GM23248 (cell line): ENCODE measurements around the gene IL1RAPL1. TPM values are rescaled to one million over a fixed set of nuclear protein-coding genes. Genes with fewer than 3 reads are reported as not detected.
A peak's percentile ranks its signal among the peaks of the same experiment; 100 is the strongest.

Experiments used
- DNase-seq: peaks from one replicate; pipeline ENCODE4 v3.0.0-alpha.2; 2015
- H2AFZ ChIP-seq: fragments of 200-600 bp; sonication (generic); 2 replicates; pipeline ENCODE4 v1.6.1; 2016; ENCODE audit warnings: antibody characterized with exemption
- H3F3A ChIP-seq: fragments of 200-600 bp; sonication (generic); 2 replicates; pipeline ENCODE4 v1.6.1; 2016; ENCODE audit warnings: mild to moderate bottlenecking, antibody characterized with exemption, mixed run types; ENCODE audit not compliant: insufficient read depth
- H3K27ac ChIP-seq: fragments of 200-600 bp; sonication (generic); 2 replicates; pipeline ENCODE4 v1.5.1; 2016; ENCODE audit warnings: mild to moderate bottlenecking
- H3K27me3 ChIP-seq: fragments of 200-600 bp; sonication (generic); replicated peaks from 2 replicates; pipeline ENCODE4 v1.6.1; 2016; ENCODE audit warnings: mild to moderate bottlenecking; ENCODE audit not compliant: insufficient read depth
- H3K36me3 ChIP-seq: fragments of 200-600 bp; sonication (generic); 2 replicates; pipeline ENCODE4 v1.6.1; 2016; ENCODE audit warnings: low read depth, mild to moderate bottlenecking
- H3K4me1 ChIP-seq: fragments of 200-600 bp; sonication (generic); 2 replicates; pipeline ENCODE4 v1.6.1; 2016; ENCODE audit warnings: mild to moderate bottlenecking; ENCODE audit not compliant: insufficient read depth
- H3K4me2 ChIP-seq: fragments of 200-600 bp; sonication (generic); one replicate; pipeline ENCODE4 v1.6.1; 2016; ENCODE audit warnings: mild to moderate bottlenecking; ENCODE audit not compliant: unreplicated experiment
- H3K4me3 ChIP-seq: fragments of 200-600 bp; sonication (generic); 2 replicates; pipeline ENCODE4 v1.5.1; 2016; ENCODE audit warnings: mild to moderate bottlenecking
- H3K79me2 ChIP-seq: fragments of 200-600 bp; sonication (generic); 2 replicates; pipeline ENCODE4 v1.6.1; 2016; ENCODE audit warnings: mild to moderate bottlenecking; ENCODE audit not compliant: insufficient read depth
- H3K9ac ChIP-seq: fragments of 200-600 bp; sonication (generic); 2 replicates; pipeline ENCODE4 v1.6.1; 2016; ENCODE audit warnings: mild to moderate bottlenecking
- H3K9me2 ChIP-seq: fragments of 200-600 bp; sonication (generic); 2 replicates; pipeline ENCODE4 v1.6.1; 2016; ENCODE audit warnings: mixed run types, mild to moderate bottlenecking, moderate library complexity; ENCODE audit not compliant: insufficient read depth
- H3K9me3 ChIP-seq: fragments of 200-600 bp; sonication (generic); one replicate; pipeline ENCODE4 v1.6.1; 2017; ENCODE audit warnings: low read depth
- H4K20me1 ChIP-seq: fragments of 200-600 bp; sonication (generic); 2 replicates; pipeline ENCODE4 v1.6.0; 2016; ENCODE audit not compliant: insufficient read depth
- EZH2 ChIP-seq: fragments of 200-600 bp; sonication (generic); IDR thresholded peaks from 2 replicates; pipeline ENCODE4 v1.6.1; 2018; ENCODE audit warnings: antibody characterized with exemption, mild to moderate bottlenecking; ENCODE audit not compliant: insufficient read depth, poor library complexity, severe bottlenecking
- EZH2phosphoT487 ChIP-seq: fragments of 200-600 bp; sonication (generic); IDR thresholded peaks from 2 replicates; pipeline ENCODE4 v1.6.1; 2018; ENCODE audit warnings: antibody characterized with exemption, moderate library complexity, mild to moderate bottlenecking, low read depth; ENCODE audit not compliant: insufficient read depth
- WGBS, 2 experiments: methylation state at CpG; one replicate each; pipeline ENCODE4 v1.1.6; 2015 to 2017; ENCODE audit warnings: low lambda C conversion rate in 2 of 2, low coverage in 1 of 2; ENCODE audit errors: missing lambda C conversion rate in 2 of 2; 5-methylcytosine and 5-hydroxymethylcytosine counted together
- in situ Hi-C: fragments of 300-500 bp; cut with MboI; formaldehyde crosslinking; loops from 2 replicates; pipeline ENCODE4 v1.15.0; 2020
- polyA plus RNA-seq: library from polyadenylated mRNA; unstranded; fragments of >200 nt; fragmentation: Nextera tagmentation; extraction: Ambion mirVana; gene quantifications from 2 replicates; pipeline ENCODE4 v1.2.1, GENCODE V29; 2016
- total RNA-seq: library from RNA; depleted of rRNA; stranded (reverse); fragments of >200 nt; shearing (Covaris generic); gene quantifications from 2 replicates; pipeline ENCODE4 v1.2.3, GENCODE V29; 2014

The IL1RAPL1 gene
- total and polyA plus RNA-seq, 2 experiments from 2014 or later = not detected

DNA sequence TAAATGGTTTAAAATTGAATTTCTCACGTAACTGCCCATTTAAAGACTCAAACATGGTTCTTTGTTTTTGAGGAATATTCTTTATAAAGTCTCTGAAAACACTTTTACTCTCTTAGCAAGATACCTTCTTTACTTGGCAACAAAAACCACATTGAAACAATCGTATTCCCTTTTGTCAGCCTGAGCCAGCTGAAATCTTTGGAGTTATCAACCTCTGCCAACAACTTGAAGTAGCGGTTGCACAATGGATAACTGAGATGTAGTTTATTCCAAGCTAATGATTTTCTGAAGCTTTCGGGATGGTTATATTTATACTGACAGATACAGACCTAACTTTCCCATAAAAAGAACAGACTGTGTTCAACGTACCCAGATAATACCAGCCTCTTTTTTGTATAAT is 561.3 kb downstream of the IL1RAPL1 start:
- no peak for DNase-seq
- Histone ChIP-seq H3K4me3 (no peak overlapping the region), H3K4me1 (no peaks in the 10 kb centered on the region), H3K27me3 (no peaks in the 10 kb centered on the region), H3K27ac (no peak overlapping the region), H3K9me3 (no peaks in the 10 kb centered on the region), H3K36me3 (no peaks in the 10 kb centered on the region), H3F3A (no peaks in the 10 kb centered on the region), H4K20me1 (no peaks in the 10 kb centered on the region), H3K9ac (no peak overlapping the region), H2AFZ (no peak overlapping the region), H3K79me2 (no peaks in the 10 kb centered on the region), H3K9me2 (no peaks in the 10 kb centered on the region), H3K4me2 (no peak overlapping the region)
- in situ Hi-C loops = no loop called here
- no peak for TF ChIP-seq EZH2phosphoT487
- no peak for TF ChIP-seq EZH2
- 22 to 25% methylated on average over 5 of the region's 5 CpGs for WGBS, 2 experiments

DNA sequence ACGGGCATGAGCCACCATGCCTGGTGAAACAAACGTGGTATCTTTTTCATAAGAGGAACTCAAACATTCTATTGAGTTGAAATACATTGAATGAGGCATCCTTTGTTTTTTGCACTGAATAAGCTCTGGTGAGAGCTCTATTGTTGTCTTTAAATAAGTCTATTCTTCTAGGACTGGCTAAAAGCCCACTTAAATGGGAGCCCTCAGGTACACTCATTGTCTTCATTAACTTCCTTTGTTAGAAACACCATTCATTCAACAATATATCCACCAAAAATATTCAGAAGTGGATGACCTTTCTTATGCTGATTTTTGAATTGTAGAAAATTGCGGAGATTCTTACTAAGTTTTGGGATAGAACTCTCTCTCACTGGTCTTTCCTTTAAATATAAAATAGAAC is 568.0 kb downstream of the IL1RAPL1 start:
- Histone ChIP-seq H3K27me3 (no peaks in the 10 kb centered on the region), H3K9ac (no peak overlapping the region), H3K4me3 (no peak overlapping the region), H3K36me3 (no peaks in the 10 kb centered on the region), H3F3A (no peaks in the 10 kb centered on the region), H3K9me2 (no peaks in the 10 kb centered on the region), H4K20me1 (no peaks in the 10 kb centered on the region), H3K79me2 (no peaks in the 10 kb centered on the region), H3K4me1 (no peaks in the 10 kb centered on the region), H3K9me3 (no peaks in the 10 kb centered on the region), H3K27ac (no peak overlapping the region), H3K4me2 (no peak overlapping the region), H2AFZ (no peak overlapping the region)
- WGBS, 2 experiments = 23 to 28% methylated on average over 3 of the region's 3 CpGs
- TF ChIP-seq EZH2phosphoT487 = no peak
- no peak for TF ChIP-seq EZH2
- in situ Hi-C loops = no loop called here
- no peak for DNase-seq

DNA sequence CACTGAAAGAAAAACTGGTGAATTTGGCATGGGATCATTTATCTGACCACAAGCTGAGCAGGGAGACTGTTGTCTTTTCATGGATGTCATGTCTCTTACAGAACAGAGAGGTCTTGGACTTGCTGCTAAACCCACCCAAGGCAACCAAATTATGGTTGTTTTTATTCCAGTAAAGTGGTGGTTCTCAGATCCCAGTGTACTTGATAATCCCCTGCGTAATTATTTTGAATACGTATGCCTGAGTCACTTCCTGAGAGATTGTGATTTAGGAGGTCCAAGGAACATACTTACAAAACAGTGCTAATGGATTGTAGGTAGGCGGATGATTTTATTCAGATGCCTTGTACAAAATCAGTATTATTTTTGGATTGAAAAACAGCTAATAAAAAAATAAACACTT is 585.6 kb downstream of the IL1RAPL1 start:
- in situ Hi-C loops = no loop called here
- no peak for TF ChIP-seq EZH2phosphoT487
- TF ChIP-seq EZH2 = no peak
- Histone ChIP-seq H3K79me2 (no peaks in the 10 kb centered on the region), H4K20me1 (no peaks in the 10 kb centered on the region), H3K4me1 (no peaks in the 10 kb centered on the region), H2AFZ (no peak overlapping the region), H3K4me3 (no peak overlapping the region), H3K9me2 (no peaks in the 10 kb centered on the region), H3K9ac (no peak overlapping the region), H3K9me3 (no peaks in the 10 kb centered on the region), H3K27me3 (no peaks in the 10 kb centered on the region), H3K36me3 (no peaks in the 10 kb centered on the region), H3K27ac (no peak overlapping the region), H3F3A (no peaks in the 10 kb centered on the region), H3K4me2 (no peak overlapping the region)
- peak; percentile 0 for DNase-seq
- 40 to 47% methylated on average over 3 of the region's 3 CpGs for WGBS, 2 experiments

DNA sequence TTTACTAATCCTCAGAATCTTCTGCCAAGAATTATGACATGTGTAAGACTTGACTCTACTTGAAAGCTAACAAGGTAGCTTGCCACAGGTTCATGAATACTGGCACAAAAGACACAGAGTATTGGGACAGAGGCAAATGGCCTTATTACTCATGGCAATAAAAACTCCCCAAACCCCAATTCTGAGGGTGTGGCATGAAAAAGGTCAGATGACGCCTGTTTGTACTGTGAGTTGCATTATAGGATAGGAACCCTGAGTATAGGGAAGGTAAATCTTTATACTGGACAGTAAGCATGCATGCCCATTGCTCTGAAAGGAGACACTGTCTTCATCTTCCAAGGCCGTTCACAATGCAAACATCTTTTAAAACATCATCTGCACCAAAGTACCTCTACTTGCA is 600.0 kb downstream of the IL1RAPL1 start:
- TF ChIP-seq EZH2phosphoT487 = no peak
- TF ChIP-seq EZH2 = no peak
- Histone ChIP-seq H2AFZ (no peak overlapping the region), H3K36me3 (no peaks in the 10 kb centered on the region), H3K79me2 (no peaks in the 10 kb centered on the region), H3K9me2 (no peaks in the 10 kb centered on the region), H3K27ac (no peak overlapping the region), H3K4me1 (no peaks in the 10 kb centered on the region), H3K4me3 (no peak overlapping the region), H3K9ac (no peak overlapping the region), H3K4me2 (no peak overlapping the region), H3F3A (no peaks in the 10 kb centered on the region), H4K20me1 (no peaks in the 10 kb centered on the region), H3K9me3 (no peaks in the 10 kb centered on the region), H3K27me3 (no peaks in the 10 kb centered on the region)
- WGBS, 2 experiments = 11 to 20% methylated on average over 2 of the region's 2 CpGs
- no peak for DNase-seq
- in situ Hi-C loops = no loop called here

DNA sequence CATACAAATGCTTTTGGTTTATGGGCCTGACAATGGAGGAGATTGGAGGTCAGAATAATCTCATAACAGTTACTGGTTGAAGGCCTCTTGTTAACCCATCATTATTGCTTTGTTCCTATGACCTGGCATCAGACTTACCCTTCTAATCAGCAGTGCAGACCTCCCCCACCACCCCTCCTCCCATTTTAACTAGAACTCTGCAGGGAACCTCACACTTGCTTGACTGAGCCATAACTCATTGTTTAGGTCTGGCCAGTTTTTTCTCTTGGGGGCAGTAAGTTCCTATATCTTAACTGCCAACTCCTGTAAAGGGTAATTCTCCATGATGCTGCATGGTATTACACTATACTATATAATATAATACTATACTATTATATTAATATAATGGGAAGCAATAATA is 609.3 kb downstream of the IL1RAPL1 start:
- Histone ChIP-seq H3K4me1 (no peaks in the 10 kb centered on the region), H4K20me1 (no peaks in the 10 kb centered on the region), H3K9ac (no peak overlapping the region), H3K27me3 (no peaks in the 10 kb centered on the region), H2AFZ (no peak overlapping the region), H3K79me2 (no peaks in the 10 kb centered on the region), H3K27ac (no peak overlapping the region), H3K9me3 (no peaks in the 10 kb centered on the region), H3K4me3 (no peak overlapping the region), H3K4me2 (no peak overlapping the region), H3K9me2 (no peaks in the 10 kb centered on the region), H3F3A (no peaks in the 10 kb centered on the region), H3K36me3 (no peaks in the 10 kb centered on the region)
- no peak for TF ChIP-seq EZH2phosphoT487
- TF ChIP-seq EZH2 = no peak
- DNase-seq = no peak
- in situ Hi-C loops = no loop called here
